Epithelial cell of proximal tubule (primary cell): ENCODE results near the gene TIAM1. TPM values are rescaled to one million over a fixed set of nuclear protein-coding genes. Genes with fewer than 3 reads are reported as not detected.
A peak's percentile ranks its signal among the peaks of the same experiment; 100 is the strongest.

Source experiments
- DNase-seq: peaks from one replicate; pipeline ENCODE4 v3.0.0-alpha.2; 2011; ENCODE audit warnings: low read depth
- H3K4me3 ChIP-seq: 2 replicates; pipeline ENCODE4 v1.5.1; 2011; ENCODE audit warnings: low read depth, mild to moderate bottlenecking, low read length
- CTCF ChIP-seq: conservative IDR thresholded peaks from 2 replicates; pipeline ENCODE4 v1.5.1; 2012; ENCODE audit warnings: low read depth, mild to moderate bottlenecking, low read length
- total RNA-seq: library from RNA; depleted of rRNA; stranded (reverse); fragments of >200 nt; gene quantifications from 2 replicates; pipeline ENCODE4 v1.2.3, GENCODE V29; 2015

The TIAM1 gene
- total RNA-seq: 3.6 and 8.3 TPM in 2 replicates

- TF ChIP-seq CTCF: no peak
- peak within 1 kb of the TSS; percentile 73 for H3K4me3 ChIP-seq
- DNase-seq: no peak
Observed at GRCh38 chr21:31343680-31344480, at the start of gene TIAM1. Gene TIAM1 (minus strand): TSS chr21:31344261. CDS start chr21:31266972, 77,289 bp downstream.

- DNase-seq: no peak
- no peak overlapping the region for H3K4me3 ChIP-seq
- no peak for TF ChIP-seq CTCF
Observed at GRCh38 chr21:31387560-31388186, 43.6 kb upstream of the TIAM1 start.

GRCh38 chr21:31386006-31386405, 41.9 kb upstream of the TIAM1 start:
- no peak for TF ChIP-seq CTCF
- H3K4me3 ChIP-seq: no peak overlapping the region
- DNase-seq: no peak

GRCh38 chr21:31383770-31384169, 39.7 kb upstream of the TIAM1 start:
- no peak for DNase-seq
- no peak overlapping the region for H3K4me3 ChIP-seq
- TF ChIP-seq CTCF: no peak

GRCh38 chr21:31382060-31382459, 38.0 kb upstream of the TIAM1 start:
- no peak for DNase-seq
- no peak overlapping the region for H3K4me3 ChIP-seq
- no peak for TF ChIP-seq CTCF

- DNase-seq: no peak
- H3K4me3 ChIP-seq: no peak overlapping the region
- TF ChIP-seq CTCF: no peak
Observed at GRCh38 chr21:31376301-31376700, 32.2 kb upstream of the TIAM1 start.
